ENCODE results near the gene TMED5. TPM values are rescaled to one million over a fixed set of nuclear protein-coding genes. Genes with fewer than 3 reads are reported as not detected.

Gene TMED5
- total RNA-seq, 1 donor from 2014 or later, result 38.3 TPM

GRCh38 chr1:93136445-93136844, 43.8 kb downstream of the TMED5 start:
- H3K27me3 Mint-ChIP-seq (ENCODE audit: low read depth), result no peaks in the 10 kb centered on the region
- no peak overlapping the region for H3K27ac Mint-ChIP-seq (ENCODE audit: unreplicated experiment)
- no peak for TF ChIP-seq CTCF (conservative IDR thresholded peaks at IDR 0.05)
- no peak for DNase-seq (ENCODE audit: low read depth, low spot score)
- H3K36me3 Mint-ChIP-seq (ENCODE audit: low read depth), result peaks cover 11% of the 10 kb centered on the region
- no peaks in the 10 kb centered on the region for H3K9me3 Mint-ChIP-seq
- no peaks in the 10 kb centered on the region for H3K4me1 Mint-ChIP-seq
- no peak overlapping the region for H3K4me3 Mint-ChIP-seq

- Mint-ChIP-seq H3K4me3 (no peak overlapping the region), H3K27ac (ENCODE audit: unreplicated experiment) (no peak overlapping the region), H3K36me3 (ENCODE audit: low read depth) (peaks cover 5% of the 10 kb centered on the region), H3K4me1 (no peaks in the 10 kb centered on the region), H3K27me3 (ENCODE audit: low read depth) (no peaks in the 10 kb centered on the region), H3K9me3 (no peaks in the 10 kb centered on the region)
- no peak for TF ChIP-seq CTCF (conservative IDR thresholded peaks at IDR 0.05)
- no peak for DNase-seq (ENCODE audit: low read depth, low spot score)
These were observed 47.6 kb downstream of the TMED5 start for GRCh38 chr1:93132638-93133037.

- Mint-ChIP-seq H3K27me3 (ENCODE audit: low read depth) (no peaks in the 10 kb centered on the region), H3K27ac (ENCODE audit: unreplicated experiment) (no peak overlapping the region), H3K4me3 (no peak overlapping the region), H3K4me1 (no peaks in the 10 kb centered on the region), H3K36me3 (ENCODE audit: low read depth) (peaks cover 2% of the 10 kb centered on the region), H3K9me3 (no peaks in the 10 kb centered on the region)
- DNase-seq (ENCODE audit: low read depth, low spot score), result no peak
- TF ChIP-seq CTCF (conservative IDR thresholded peaks at IDR 0.05), result no peak
These were observed 50.6 kb downstream of the TMED5 start for GRCh38 chr1:93129507-93130099.

- no peak for DNase-seq (ENCODE audit: low read depth, low spot score)
- TF ChIP-seq CTCF (conservative IDR thresholded peaks at IDR 0.05), result no peak
- Mint-ChIP-seq H3K4me3 (no peak overlapping the region), H3K27me3 (ENCODE audit: low read depth) (no peaks in the 10 kb centered on the region), H3K27ac (ENCODE audit: unreplicated experiment) (no peak overlapping the region), H3K36me3 (ENCODE audit: low read depth) (peaks cover 2% of the 10 kb centered on the region), H3K9me3 (no peaks in the 10 kb centered on the region), H3K4me1 (no peaks in the 10 kb centered on the region)
These were observed 55.5 kb downstream of the TMED5 start for GRCh38 chr1:93124556-93125355.

- no peak overlapping the region for H3K4me3 Mint-ChIP-seq
- no peak for DNase-seq (ENCODE audit: low read depth, low spot score)
- H3K36me3 Mint-ChIP-seq (ENCODE audit: low read depth), result peaks cover 4% of the 10 kb centered on the region
- no peak overlapping the region for H3K27ac Mint-ChIP-seq (ENCODE audit: unreplicated experiment)
- H3K4me1 Mint-ChIP-seq, result no peaks in the 10 kb centered on the region
- no peaks in the 10 kb centered on the region for H3K27me3 Mint-ChIP-seq (ENCODE audit: low read depth)
- no peaks in the 10 kb centered on the region for H3K9me3 Mint-ChIP-seq
- TF ChIP-seq CTCF (conservative IDR thresholded peaks at IDR 0.05), result no peak
These were observed 56.9 kb downstream of the TMED5 start for GRCh38 chr1:93123201-93123783.

All from neural crest cell (in vitro differentiated cells).